NCI-H1048 (cell line): ENCODE results near the gene CHM.

Experiments
- DNase-seq: peaks from one replicate; lab custom pipeline; 2025; lab: John Stamatoyannopoulos, UW

The CHM gene

GRCh38 chrX:85905851-85906250, 141.5 kb downstream of the CHM start:
- DNase-seq: no peak

GRCh38 chrX:85903692-85904471, 143.5 kb downstream of the CHM start:
- no peak for DNase-seq

GRCh38 chrX:85897362-85898126, 149.8 kb downstream of the CHM start:
- no peak for DNase-seq

GRCh38 chrX:85882601-85883000, 164.8 kb downstream of the CHM start:
- no peak for DNase-seq

- no peak for DNase-seq
Measured at GRCh38 chrX:85870585-85870984, 176.8 kb downstream of the CHM start.

- DNase-seq: no peak
Measured at GRCh38 chrX:85865324-85865723, 182.0 kb downstream of the CHM start.

- DNase-seq: no peak
Measured at GRCh38 chrX:85859426-85859825, 187.9 kb downstream of the CHM start.

- no peak for DNase-seq
Measured at GRCh38 chrX:85851418-85851817, 195.9 kb downstream of the CHM start.

GRCh38 chrX:85836868-85837267, 210.5 kb downstream of the CHM start:
- DNase-seq: no peak

- no peak for DNase-seq
Measured at GRCh38 chrX:85828771-85829170, 218.6 kb downstream of the CHM start.

GRCh38 chrX:85815203-85815751, 232.1 kb downstream of the CHM start:
- DNase-seq: no peak
